K562 (cell line): ENCODE measurements around the gene ZDHHC12. TPM values are rescaled to one million over a fixed set of nuclear protein-coding genes. Genes with fewer than 3 reads are reported as not detected.
A peak's percentile ranks its signal among the peaks of the same experiment; 100 is the strongest.

ENCODE experiments used
- ATAC-seq: fragments of 200-7000 bp; cut with Tn5 transposase; 3 replicates; pipeline ENCODE4 v1.9.1; 2020; ENCODE audit warnings: moderate library complexity
- BruUV-seq: library from RNA; stranded (reverse); fragments of 400-500 nt; replicated peaks from 2 replicates; lab custom pipeline; 2021; lab: Mats Ljungman, UMichigan
- CTCF ChIA-PET: fragments of 300-600 bp; formaldehyde crosslinking; extraction: SDS; loops from one replicate; lab custom pipeline; 2021; ENCODE audit warnings: low intra/inter-chr PET ratio; lab: Yijun Ruan, JAX
- POLR2A ChIA-PET: fragments of 300-600, 350-650 bp; sonication (Branson Sonifier 250); formaldehyde crosslinking; extraction: SDS; loops from one replicate; lab custom pipeline; 2021; ENCODE audit warnings: antibody characterized with exemption, inconsistent platforms; lab: Yijun Ruan, JAX
- DNase-seq, 4 experiments: peaks; one replicate each; pipeline versions ENCODE4 v3.0.0 to v3.0.0-alpha.2; 2011 to 2018; ENCODE audit warnings: low spot score in 3 of 4, mixed read lengths in 3 of 4; ENCODE audit errors: extremely low read depth in 1 of 4
- FAIRE-seq: peaks from 2 replicates; lab custom pipeline; 2011; peaks lifted over from hg19 to GRCh38; lab: Jason Lieb, UNC
- H2AFZ ChIP-seq: 2 replicates; pipeline ENCODE4 v1.6.0; 2011; ENCODE audit warnings: low read depth, low read length, control low read depth, inconsistent platforms
- H3K27ac ChIP-seq: fragments of 200-600 bp; 3 replicates; pipeline ENCODE4 v1.8.0; 2011; ENCODE audit warnings: low read depth, mild to moderate bottlenecking, control low read depth, inconsistent platforms, low read length, moderate library complexity, mixed read lengths; ENCODE audit errors: extremely low read depth
- H3K27me3 ChIP-seq, 2 experiments: fragments of 300-600 bp in 1 of 2; 2 replicates in 1 of 2; 3 replicates in 1 of 2; pipeline versions ENCODE4 v1.6.0 to v1.8.0; 2011; ENCODE audit warnings: inconsistent platforms in 2 of 2, low read length in 2 of 2, mild to moderate bottlenecking in 1 of 2, mixed read lengths in 1 of 2, moderate library complexity in 1 of 2; ENCODE audit not compliant: control insufficient read depth in 2 of 2, insufficient read depth in 2 of 2
- H3K36me3 ChIP-seq: fragments of 300-600 bp; 3 replicates; pipeline ENCODE4 v1.8.0; 2011; ENCODE audit warnings: mild to moderate bottlenecking, low read length, inconsistent platforms; ENCODE audit not compliant: control insufficient read depth, insufficient read depth
- H3K4me1 ChIP-seq, 2 experiments: fragments of 200-600 bp in 1 of 2; replicated peaks in 1 of 2; 2 replicates in 1 of 2; 3 replicates in 1 of 2; pipeline versions ENCODE4 v1.5.1 to v1.8.0; 2011; ENCODE audit warnings: inconsistent platforms in 2 of 2, low read length in 2 of 2, mild to moderate bottlenecking in 1 of 2, mixed read lengths in 1 of 2, moderate library complexity in 1 of 2; ENCODE audit not compliant: control insufficient read depth in 2 of 2, insufficient read depth in 2 of 2
- H3K4me2 ChIP-seq: 2 replicates; pipeline ENCODE4 v1.6.1; 2011; ENCODE audit warnings: low read length, control low read depth, inconsistent platforms, mixed read lengths; ENCODE audit not compliant: insufficient read depth
- H3K4me3 ChIP-seq: fragments of 200-600 bp; sonication (generic), shearing (Covaris generic); 2 replicates; pipeline ENCODE4 v1.5.1; 2016; ENCODE audit warnings: control low read depth, inconsistent platforms
- H3K79me2 ChIP-seq: fragments of 200-600 bp; 3 replicates; pipeline ENCODE4 v1.8.0; 2011; ENCODE audit warnings: low read length, inconsistent platforms; ENCODE audit not compliant: control insufficient read depth, insufficient read depth
- H3K9ac ChIP-seq, 2 experiments: 2 replicates each; pipeline versions ENCODE4 v1.6.0 to v1.6.1; 2011; ENCODE audit warnings: low read depth in 2 of 2, low read length in 2 of 2, control low read depth in 1 of 2, inconsistent platforms in 1 of 2, mild to moderate bottlenecking in 1 of 2, mixed read lengths in 1 of 2; ENCODE audit not compliant: insufficient read depth in 1 of 2
- H3K9me1 ChIP-seq: one replicate; pipeline ENCODE4 v1.6.0; 2011; ENCODE audit warnings: inconsistent platforms, mild to moderate bottlenecking, low read length, moderate library complexity; ENCODE audit not compliant: control insufficient read depth, insufficient read depth
- H3K9me3 ChIP-seq: replicated peaks from 2 replicates; pipeline ENCODE4 v1.5.1; 2011; ENCODE audit warnings: low read depth, low read length, inconsistent platforms; ENCODE audit not compliant: control insufficient read depth, insufficient read depth
- H4K20me1 ChIP-seq: replicated peaks from 2 replicates; pipeline ENCODE4 v1.6.1; 2011; ENCODE audit warnings: low read length, inconsistent platforms, mixed read lengths; ENCODE audit not compliant: control insufficient read depth, insufficient read depth
- C11orf30 ChIP-seq: fragments of 450-650 bp; IDR thresholded peaks from 2 replicates; pipeline ENCODE4 v1.6.1; 2016; ENCODE audit warnings: low read depth, mild to moderate bottlenecking
- NFE2 ChIP-seq: IDR thresholded peaks from 2 replicates; pipeline ENCODE4 v1.6.1; 2014; ENCODE audit warnings: antibody characterized with exemption, low read depth
- SRSF1 ChIP-seq: fragments of 200-400 bp; formaldehyde crosslinking; IDR thresholded peaks from 2 replicates; pipeline ENCODE4 v1.6.1; 2017; ENCODE audit warnings: mild to moderate bottlenecking, low read depth, low read length, moderate library complexity
- ZC3H8 ChIP-seq: fragments of 450-650 bp; IDR thresholded peaks from 2 replicates; pipeline ENCODE4 v1.6.1; 2017
- ZNF316 ChIP-seq: fragments of 450-650 bp; IDR thresholded peaks from 2 replicates; pipeline ENCODE4 v1.6.1; 2016
- WGBS: fragments of 100-300 bp; shearing (Covaris generic); methylation state at CpG from one replicate; pipeline ENCODE4 v1.1.6; 2016; ENCODE audit warnings: low coverage, mixed read lengths; ENCODE audit not compliant: insufficient coverage; ENCODE audit errors: missing lambda C conversion rate; 5-methylcytosine and 5-hydroxymethylcytosine counted together
- in situ Hi-C: fragments of 300-500 bp; cut with MboI; formaldehyde crosslinking; loops from 4 replicates; pipeline ENCODE4 v1.15.0; 2018; ENCODE audit warnings: inconsistent platforms, mixed read lengths
- intact Hi-C: fragments of 100-400 bp; cut with micrococcal nuclease; formaldehyde crosslinking; loops from 2 replicates; pipeline ENCODE4 v1.14.2; 2022
- polyA plus RNA-seq, 8 experiments: library from polyadenylated mRNA; depleted of rRNA in 4 of 8; stranded (reverse) in 5 of 8; unstranded in 3 of 8; fragments of >200 nt; fragmentation: Nextera tagmentation in 2 of 8; fragmentation: Illumina TruSeq in 1 of 8; extraction: Ambion mirVana in 2 of 8; extraction: Trizol in 1 of 8; gene quantifications; 2 replicates each; pipeline versions ENCODE4 v1.2.1 to v1.2.3, GENCODE V29; 2011 to 2014; ENCODE audit warnings: inconsistent platforms in 1 of 8, missing spikeins in 1 of 8
- total RNA-seq, 7 experiments: library from RNA; depleted of rRNA in 6 of 7; stranded (reverse); fragments of >200 nt in 6 of 7; fragmentation: Illumina TruSeq in 2 of 7; extraction: Trizol in 2 of 7; gene quantifications; 2 replicates each; pipeline versions ENCODE4 v1.2.1 to v1.2.3, GENCODE V29; 2011 to 2021; ENCODE audit warnings: low replicate concordance in 1 of 7

Gene ZDHHC12
- total and polyA plus RNA-seq, 9 of the 15 experiments (the other 6 are each of a cell fraction or from before 2014, with no cell fraction given) = 0.21 to 38.0 (median 13.8) TPM

- FAIRE-seq = peak; percentile 11
- CTCF ChIA-PET = no interaction called here
- H3K9ac ChIP-seq = peak overlapping the region in 1 of 2 experiments; percentile 61; a peak in 1 of 4 replicates
- TF ChIP-seq SRSF1 = no peak
- TF ChIP-seq ZNF316 = peak; percentile 76
- peak; percentile 17; the same call in 1 of the 2 replicates for TF ChIP-seq NFE2
- peak; percentile 71 for TF ChIP-seq C11orf30
- TF ChIP-seq ZC3H8 = no peak
- WGBS = 70% methylated on average over 9 of the region's 9 CpGs
- no peak for DNase-seq
- H3K27ac ChIP-seq = peak overlapping the region; percentile 45; the same call in 2 of the 3 replicates
- H2AFZ ChIP-seq = no peak overlapping the region
- intact Hi-C loops (loop anchor here (5.0 kb wide), 1 partner anchor 54 kb away; the partner anchor contains the start of gene ENDOG), in situ Hi-C loops (no loop called here)
- H4K20me1 ChIP-seq = no peaks in the 10 kb centered on the region
- H3K4me3 ChIP-seq = no peak overlapping the region
- POLR2A ChIA-PET = interaction anchor here (0.7 to 1.2 kb wide), 3 partner anchors 8 to 65 kb away, joined by 3 to 5 read pairs (median 4); no protein-coding TSS in a partner anchor
- peaks cover 5% of the 10 kb centered on the region; the same call in 1 of the 3 replicates for H3K36me3 ChIP-seq
- no peaks in the 10 kb centered on the region for H3K79me2 ChIP-seq
- H3K27me3 ChIP-seq = no peaks in the 10 kb centered on the region
- BruUV-seq = no TSS peak
- no peaks in the 10 kb centered on the region for H3K9me3 ChIP-seq
- H3K4me1 ChIP-seq = peaks cover 7 to 16% of the 10 kb centered on the region in 2 experiments; a peak in 4 of 5 replicates
- no peak overlapping the region for H3K4me2 ChIP-seq
- H3K9me1 ChIP-seq = peaks cover 3% of the 10 kb centered on the region
- no peak for ATAC-seq
Measured at GRCh38 chr9:128762671-128763449, 38.9 kb upstream of the ZDHHC12 start.
